Neural cell (in vitro differentiated cells): ENCODE measurements around the gene MXRA7.

Experiments used
- EP300 ChIP-seq: fragments of 450-650 bp; conservative IDR thresholded peaks from 2 replicates; pipeline ENCODE4 v1.6.1; 2014; ENCODE audit warnings: antibody characterized with exemption, mild to moderate bottlenecking, moderate library complexity; ENCODE audit not compliant: poor library complexity, severe bottlenecking
- POLR2AphosphoS5 ChIP-seq: IDR thresholded peaks from 2 replicates; pipeline ENCODE4 v1.6.1; 2012
- TF ChIP-seq, protein P1 (sequence below): fragments of 450-650 bp; IDR thresholded peaks from 2 replicates; pipeline ENCODE4 v1.5.1; 2014; ENCODE audit warnings: antibody characterized with exemption, mild to moderate bottlenecking, moderate library complexity; ENCODE audit not compliant: poor library complexity, severe bottlenecking

DNA sequence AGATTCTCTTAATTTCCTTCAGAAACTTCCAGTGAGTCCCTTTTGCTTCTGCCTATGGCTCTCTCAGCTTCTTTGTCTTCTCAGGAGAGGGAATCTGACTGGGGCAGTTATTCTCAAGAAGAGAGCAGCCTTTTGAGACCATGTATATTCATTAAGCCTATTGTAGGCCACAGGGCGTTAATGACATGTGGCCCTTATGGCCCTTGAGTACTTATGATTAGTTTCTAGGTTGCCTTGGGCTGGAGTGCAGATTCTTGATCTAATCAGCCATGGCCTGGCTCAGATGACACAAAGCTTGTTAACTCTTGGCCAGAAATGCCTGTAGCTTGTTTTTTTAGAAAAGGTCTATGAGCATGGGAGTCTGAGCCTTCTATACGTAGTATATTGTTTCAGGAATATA is 44.5 kb upstream of the MXRA7 start:
- no peak for TF ChIP-seq POLR2AphosphoS5
- TF ChIP-seq, protein P1, sequence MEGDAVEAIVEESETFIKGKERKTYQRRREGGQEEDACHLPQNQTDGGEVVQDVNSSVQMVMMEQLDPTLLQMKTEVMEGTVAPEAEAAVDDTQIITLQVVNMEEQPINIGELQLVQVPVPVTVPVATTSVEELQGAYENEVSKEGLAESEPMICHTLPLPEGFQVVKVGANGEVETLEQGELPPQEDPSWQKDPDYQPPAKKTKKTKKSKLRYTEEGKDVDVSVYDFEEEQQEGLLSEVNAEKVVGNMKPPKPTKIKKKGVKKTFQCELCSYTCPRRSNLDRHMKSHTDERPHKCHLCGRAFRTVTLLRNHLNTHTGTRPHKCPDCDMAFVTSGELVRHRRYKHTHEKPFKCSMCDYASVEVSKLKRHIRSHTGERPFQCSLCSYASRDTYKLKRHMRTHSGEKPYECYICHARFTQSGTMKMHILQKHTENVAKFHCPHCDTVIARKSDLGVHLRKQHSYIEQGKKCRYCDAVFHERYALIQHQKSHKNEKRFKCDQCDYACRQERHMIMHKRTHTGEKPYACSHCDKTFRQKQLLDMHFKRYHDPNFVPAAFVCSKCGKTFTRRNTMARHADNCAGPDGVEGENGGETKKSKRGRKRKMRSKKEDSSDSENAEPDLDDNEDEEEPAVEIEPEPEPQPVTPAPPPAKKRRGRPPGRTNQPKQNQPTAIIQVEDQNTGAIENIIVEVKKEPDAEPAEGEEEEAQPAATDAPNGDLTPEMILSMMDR = no peak
- TF ChIP-seq EP300 = no peak
